Measurements from ENCODE around the gene PCBD1. TPM values are rescaled to one million over a fixed set of nuclear protein-coding genes. Genes with fewer than 3 reads are reported as not detected.

Gene PCBD1
- polyA plus RNA-seq, 2 of the 4 experiments (the other 2 are of a cell fraction) = 169 to 211 TPM

DNA sequence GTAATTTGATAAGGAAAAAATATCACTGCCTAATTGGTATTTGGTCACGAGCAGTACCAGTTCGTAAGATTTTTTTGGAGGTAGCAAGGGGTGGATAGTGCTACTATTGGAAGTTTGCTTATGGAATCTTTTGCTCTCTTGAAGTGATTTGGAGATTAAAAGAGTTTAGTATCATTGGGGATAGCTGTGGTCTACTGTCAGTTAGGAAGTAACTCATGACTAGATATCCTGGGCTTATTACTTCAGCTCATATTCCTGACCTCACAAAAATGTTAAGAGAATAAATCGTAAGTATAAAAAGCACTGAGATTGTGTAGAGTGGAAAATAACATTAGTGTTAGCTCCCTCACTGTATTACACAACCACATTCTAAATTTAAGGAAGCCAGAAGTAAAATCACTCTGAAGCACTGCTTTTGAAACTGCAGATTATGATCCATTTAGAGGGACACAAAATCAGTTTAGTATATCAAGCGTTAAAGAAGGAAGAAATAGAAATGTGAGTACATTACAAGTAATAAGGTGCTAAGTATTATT lies 50.0 kb downstream of the PCBD1 start:
- Histone ChIP-seq H3K4me3 (no peak overlapping the region), H3K4me2 (no peak overlapping the region), H3K27ac (no peak overlapping the region), H3K9me3 (no peaks in the 10 kb centered on the region), H3K4me1 (peaks cover 4% of the 10 kb centered on the region; the same call in 2 of the 3 replicates)
- 85% methylated on average over 4 of the region's 4 CpGs for WGBS (ENCODE audit: missing lambda C conversion rate)
- TF ChIP-seq, protein P1, sequence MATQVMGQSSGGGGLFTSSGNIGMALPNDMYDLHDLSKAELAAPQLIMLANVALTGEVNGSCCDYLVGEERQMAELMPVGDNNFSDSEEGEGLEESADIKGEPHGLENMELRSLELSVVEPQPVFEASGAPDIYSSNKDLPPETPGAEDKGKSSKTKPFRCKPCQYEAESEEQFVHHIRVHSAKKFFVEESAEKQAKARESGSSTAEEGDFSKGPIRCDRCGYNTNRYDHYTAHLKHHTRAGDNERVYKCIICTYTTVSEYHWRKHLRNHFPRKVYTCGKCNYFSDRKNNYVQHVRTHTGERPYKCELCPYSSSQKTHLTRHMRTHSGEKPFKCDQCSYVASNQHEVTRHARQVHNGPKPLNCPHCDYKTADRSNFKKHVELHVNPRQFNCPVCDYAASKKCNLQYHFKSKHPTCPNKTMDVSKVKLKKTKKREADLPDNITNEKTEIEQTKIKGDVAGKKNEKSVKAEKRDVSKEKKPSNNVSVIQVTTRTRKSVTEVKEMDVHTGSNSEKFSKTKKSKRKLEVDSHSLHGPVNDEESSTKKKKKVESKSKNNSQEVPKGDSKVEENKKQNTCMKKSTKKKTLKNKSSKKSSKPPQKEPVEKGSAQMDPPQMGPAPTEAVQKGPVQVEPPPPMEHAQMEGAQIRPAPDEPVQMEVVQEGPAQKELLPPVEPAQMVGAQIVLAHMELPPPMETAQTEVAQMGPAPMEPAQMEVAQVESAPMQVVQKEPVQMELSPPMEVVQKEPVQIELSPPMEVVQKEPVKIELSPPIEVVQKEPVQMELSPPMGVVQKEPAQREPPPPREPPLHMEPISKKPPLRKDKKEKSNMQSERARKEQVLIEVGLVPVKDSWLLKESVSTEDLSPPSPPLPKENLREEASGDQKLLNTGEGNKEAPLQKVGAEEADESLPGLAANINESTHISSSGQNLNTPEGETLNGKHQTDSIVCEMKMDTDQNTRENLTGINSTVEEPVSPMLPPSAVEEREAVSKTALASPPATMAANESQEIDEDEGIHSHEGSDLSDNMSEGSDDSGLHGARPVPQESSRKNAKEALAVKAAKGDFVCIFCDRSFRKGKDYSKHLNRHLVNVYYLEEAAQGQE (IDR thresholded peaks at IDR 0.05) = no peak
- no peak for TF ChIP-seq RARB (CRISPR knock-in tag; IDR thresholded peaks at IDR 0.05)
- TF ChIP-seq, protein P2, sequence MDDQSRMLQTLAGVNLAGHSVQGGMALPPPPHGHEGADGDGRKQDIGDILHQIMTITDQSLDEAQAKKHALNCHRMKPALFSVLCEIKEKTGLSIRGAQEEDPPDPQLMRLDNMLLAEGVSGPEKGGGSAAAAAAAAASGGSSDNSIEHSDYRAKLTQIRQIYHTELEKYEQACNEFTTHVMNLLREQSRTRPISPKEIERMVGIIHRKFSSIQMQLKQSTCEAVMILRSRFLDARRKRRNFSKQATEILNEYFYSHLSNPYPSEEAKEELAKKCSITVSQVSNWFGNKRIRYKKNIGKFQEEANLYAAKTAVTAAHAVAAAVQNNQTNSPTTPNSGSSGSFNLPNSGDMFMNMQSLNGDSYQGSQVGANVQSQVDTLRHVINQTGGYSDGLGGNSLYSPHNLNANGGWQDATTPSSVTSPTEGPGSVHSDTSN (IDR thresholded peaks at IDR 0.05) = no peak
- no peak for TF ChIP-seq RAD21 (conservative IDR thresholded peaks at IDR 0.05 in 1 of 2, IDR thresholded peaks at IDR 0.05 in 1 of 2)
- ChIA-PET CTCF (interaction anchor here (0.8 to 1.9 kb wide), 6 partner anchors 22 to 377 kb away, joined by 3 to 8 read pairs (median 3); no protein-coding TSS in a partner anchor), POLR2A (no interaction called here)
- no peak for DNase-seq (ENCODE audit: low read depth in 1 of 2, low spot score in 1 of 2)
- no peak for FAIRE-seq
- ATAC-seq = no peak

DNA sequence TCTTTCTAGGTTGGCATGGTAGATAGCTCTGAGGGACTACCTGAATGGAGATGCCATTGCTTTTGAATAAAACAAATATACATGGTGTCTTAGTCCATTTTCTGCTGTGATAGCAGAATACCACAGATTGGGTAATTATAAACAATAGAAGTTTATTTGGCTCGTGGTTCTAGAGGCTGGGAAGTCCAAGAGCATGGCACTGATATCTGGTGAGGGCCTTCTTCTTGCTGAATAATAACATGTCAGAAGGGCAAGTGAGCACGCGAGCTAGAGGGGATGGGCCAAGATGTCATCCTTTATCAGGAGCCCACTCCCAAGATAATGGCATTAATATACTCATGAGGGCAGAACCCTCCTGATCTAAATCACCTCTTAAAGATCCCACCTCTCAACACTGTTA lies 50.7 kb downstream of the PCBD1 start:
- TF ChIP-seq ZC3H11A (IDR thresholded peaks at IDR 0.05) (no peak), FOSL2 (IDR thresholded peaks at IDR 0.05) (no peak), FOSL2 (CRISPR knock-in tag; IDR thresholded peaks at IDR 0.05) (no peak), MAFK (IDR thresholded peaks at IDR 0.05; ENCODE audit: partially characterized antibody) (peak; percentile 28)
- peaks cover 10% of the 10 kb centered on the region for H3K4me1 ChIP-seq
- H3K9me3 ChIP-seq = no peaks in the 10 kb centered on the region
- H3K27ac ChIP-seq = no peak overlapping the region
- ChIA-PET POLR2A (no interaction called here), CTCF (interaction anchor here (1.2 kb wide), 2 partner anchors 9 to 21 kb away, joined by 3 read pairs; no protein-coding TSS in a partner anchor)
- WGBS (ENCODE audit: missing lambda C conversion rate) = 94% methylated on average over 3 of the region's 3 CpGs
- FAIRE-seq = no peak
- DNase-seq (ENCODE audit: low read depth in 1 of 2, low spot score in 1 of 2) = no peak
- no peak overlapping the region for H3K4me2 ChIP-seq
- no peak overlapping the region for H3K4me3 ChIP-seq
- no peak for ATAC-seq

DNA sequence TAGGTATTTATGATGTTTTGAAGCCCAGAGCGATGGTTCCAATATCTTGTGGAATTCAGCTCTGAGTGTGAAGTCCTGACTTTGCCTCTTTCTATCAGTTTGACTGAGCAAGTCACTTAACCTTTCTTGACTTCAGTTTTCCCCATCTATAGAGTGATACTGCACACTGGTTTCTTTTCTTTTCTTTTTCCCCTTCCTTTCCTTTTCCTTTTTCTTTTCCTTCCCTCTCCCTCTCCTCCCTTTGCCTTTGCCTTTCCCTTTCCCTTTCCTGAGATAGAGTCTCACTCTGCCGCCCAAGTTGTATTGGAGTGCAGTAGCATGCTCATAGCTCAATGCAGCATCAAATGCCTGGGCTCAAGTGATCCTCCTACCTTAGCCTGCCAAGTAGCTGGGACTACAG lies 52.0 kb downstream of the PCBD1 start:
- no peaks in the 10 kb centered on the region for H3K9me3 ChIP-seq
- CTCF ChIA-PET = interaction anchor here (1.1 to 1.4 kb wide), 2 partner anchors 22 to 29 kb away, joined by 3 to 4 read pairs; no protein-coding TSS in a partner anchor
- no peak overlapping the region for H3K4me2 ChIP-seq
- H3K4me3 ChIP-seq = no peak overlapping the region
- WGBS (ENCODE audit: missing lambda C conversion rate) = 87% methylated on average over 2 of the region's 2 CpGs
- peaks cover 15% of the 10 kb centered on the region for H3K4me1 ChIP-seq
- ATAC-seq (no peak), FAIRE-seq (no peak), DNase-seq (ENCODE audit: low read depth in 1 of 2, low spot score in 1 of 2) (no peak)
- H3K27ac ChIP-seq = no peak overlapping the region
- TF ChIP-seq RFX5 (IDR thresholded peaks at IDR 0.05) (no peak), CBX8 (IDR thresholded peaks at IDR 0.05) (no peak), CHD2 (IDR thresholded peaks at IDR 0.05; ENCODE audit: low read length, partially characterized antibody) (no peak), ZSCAN20 (CRISPR knock-in tag; IDR thresholded peaks at IDR 0.05) (no peak), RARB (CRISPR knock-in tag; IDR thresholded peaks at IDR 0.05) (no peak), NFE2L2 (conservative IDR thresholded peaks at IDR 0.05; ENCODE audit: low read length) (no peak), GATA3 (IDR thresholded peaks at IDR 0.05; ENCODE audit: borderline replicate concordance) (no peak), JUNB (IDR thresholded peaks at IDR 0.05) (no peak), NPAS2 (CRISPR knock-in tag; IDR thresholded peaks at IDR 0.05; ENCODE audit: borderline replicate concordance) (no peak), MAFK (IDR thresholded peaks at IDR 0.05; ENCODE audit: partially characterized antibody) (no peak), NR3C1 (IDR thresholded peaks at IDR 0.05) (no peak), KDM5A (IDR thresholded peaks at IDR 0.05) (no peak)
- TF ChIP-seq, protein P3, sequence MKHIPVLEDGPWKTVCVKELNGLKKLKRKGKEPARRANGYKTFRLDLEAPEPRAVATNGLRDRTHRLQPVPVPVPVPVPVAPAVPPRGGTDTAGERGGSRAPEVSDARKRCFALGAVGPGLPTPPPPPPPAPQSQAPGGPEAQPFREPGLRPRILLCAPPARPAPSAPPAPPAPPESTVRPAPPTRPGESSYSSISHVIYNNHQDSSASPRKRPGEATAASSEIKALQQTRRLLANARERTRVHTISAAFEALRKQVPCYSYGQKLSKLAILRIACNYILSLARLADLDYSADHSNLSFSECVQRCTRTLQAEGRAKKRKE (CRISPR knock-in tag; IDR thresholded peaks at IDR 0.05; ENCODE audit: low read depth) = no peak
- TF ChIP-seq, protein P2 (IDR thresholded peaks at IDR 0.05) = no peak
- POLR2A ChIA-PET = no interaction called here
